ENCODE data around the gene SGSM1. TPM values are rescaled to one million over a fixed set of nuclear protein-coding genes. Genes with fewer than 3 reads are reported as not detected.

The SGSM1 gene
- total and polyA plus RNA-seq, 10 of the 15 experiments (the other 5 are each of a cell fraction or from before 2014, with no cell fraction given): not detected

- TF ChIP-seq CHD1 (IDR thresholded peaks at IDR 0.05; ENCODE audit: low read depth, low read length) (no peak), RAD21 (IDR thresholded peaks at IDR 0.05; ENCODE audit: insufficient read depth, low read depth, low read length) (no peak), CUX1 (IDR thresholded peaks at IDR 0.05; ENCODE audit: insufficient replicate concordance, low read depth, low read length) (no peak), HDAC6 (IDR thresholded peaks at IDR 0.05; ENCODE audit: unreplicated experiment) (no peak), EZH2 (IDR thresholded peaks at IDR 0.05; ENCODE audit: borderline replicate concordance, control insufficient read depth, low read depth, low read length) (no peak), SMAD5 (IDR thresholded peaks at IDR 0.05; ENCODE audit: low read depth) (no peak), ZNF592 (IDR thresholded peaks at IDR 0.05) (no peak), IRF5 (IDR thresholded peaks at IDR 0.05; ENCODE audit: borderline replicate concordance) (no peak), POLR2A (IDR thresholded peaks at IDR 0.05; ENCODE audit: low read depth, low read length) (no peak), GATAD2B (conservative IDR thresholded peaks at IDR 0.05; ENCODE audit: low read depth) (no peak), CEBPB (IDR thresholded peaks at IDR 0.05; ENCODE audit: borderline replicate concordance in 1 of 2, low read depth in 2 of 2, low read length in 2 of 2) (no peak), ZNF207 (IDR thresholded peaks at IDR 0.05; ENCODE audit: borderline replicate concordance) (no peak)
Measured at GRCh38 chr22:24894220-24894975, 88.4 kb downstream of the SGSM1 start (continued).

Measured in GM12878 (cell line).